ENCODE measurements around the gene RANGAP1. TPM values are rescaled to one million over a fixed set of nuclear protein-coding genes. Genes with fewer than 3 reads are reported as not detected.
"Not testable (repeated sequence)": the region's sequence is repeated elsewhere in the genome, so short reads cannot be mapped to it uniquely, and the experiment has no call there.

The RANGAP1 gene
- total RNA-seq, 2 experiments from 2014 or later, result 108 to 119 TPM

DNA sequence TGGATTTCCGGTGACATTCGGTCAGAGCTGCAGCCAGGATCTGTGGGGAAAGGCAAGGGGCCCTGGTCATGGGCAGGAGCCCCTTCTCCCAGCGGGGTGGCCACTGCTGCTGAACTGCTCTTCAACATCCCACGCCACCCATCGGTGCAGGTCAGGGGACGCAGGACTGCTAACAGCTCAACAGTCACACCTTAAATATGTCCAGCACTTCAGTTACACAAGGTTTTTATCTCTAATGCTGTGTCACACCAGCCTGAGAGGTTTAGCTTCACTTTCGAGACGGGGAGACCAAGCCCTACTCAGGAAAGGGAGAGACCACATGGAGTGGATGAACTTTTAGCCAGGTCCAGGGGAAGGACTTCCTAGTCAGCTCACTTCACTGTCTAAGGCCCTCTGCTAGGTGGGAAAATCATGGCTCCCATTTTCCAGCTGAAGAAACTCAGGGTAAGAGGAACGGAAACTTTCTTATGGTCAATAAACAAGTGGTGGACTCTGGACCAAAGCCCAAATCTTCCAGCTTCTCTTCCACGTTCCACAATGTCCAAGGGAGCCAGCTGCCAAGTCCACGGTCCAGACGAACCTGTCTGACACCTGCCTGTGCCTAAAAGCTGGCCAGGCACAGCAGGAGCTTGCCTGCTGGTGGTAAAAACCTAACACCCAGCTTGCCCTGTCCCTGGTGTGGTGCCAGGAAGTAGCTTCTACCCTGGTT lies 24.3 kb downstream of the RANGAP1 start:
- Histone ChIP-seq H4K20me1 (ENCODE audit: insufficient read depth, low read length) (no peaks in the 10 kb centered on the region), H3K4me3 (ENCODE audit: low read depth, low read length, poor library complexity, severe bottlenecking) (no peak overlapping the region), H3K4me1 (ENCODE audit: insufficient read depth, low read length, poor library complexity, severe bottlenecking) (no peaks in the 10 kb centered on the region), H3K79me2 (ENCODE audit: insufficient read depth, low read depth, low read length) (no peaks in the 10 kb centered on the region), H3K9me3 (ENCODE audit: low read length) (no peaks in the 10 kb centered on the region), H3K9me2 (ENCODE audit: insufficient read depth, low read length) (no peaks in the 10 kb centered on the region), H3K4me2 (ENCODE audit: low read length) (no peak overlapping the region), H3K27ac (ENCODE audit: low read depth, low read length, poor library complexity, severe bottlenecking) (no peak overlapping the region), H2AFZ (ENCODE audit: low read length) (no peak overlapping the region), H3K36me3 (ENCODE audit: insufficient read depth, low read length) (peaks cover 97% of the 10 kb centered on the region)
- BruUV-seq (replicated peaks), result no TSS peak
- POLR2A ChIA-PET, result interaction anchor here (0.5 kb wide), 1 partner anchor 120 kb away, joined by 4 read pairs; the partner anchor contains the start of gene TEF
- no peak for DNase-seq (ENCODE audit: low spot score)
- TF ChIP-seq CTCF (conservative IDR thresholded peaks at IDR 0.05; ENCODE audit: low read length), result no peak
- TF ChIP-seq EZH2phosphoT487 (IDR thresholded peaks at IDR 0.05; ENCODE audit: borderline replicate concordance, low read depth, low read length), result no peak
- intact Hi-C loops (cut with micrococcal nuclease; ENCODE audit: unreplicated experiment), result no loop called here
- CTCF ChIA-PET (ENCODE audit: unreplicated experiment), result no interaction called here

DNA sequence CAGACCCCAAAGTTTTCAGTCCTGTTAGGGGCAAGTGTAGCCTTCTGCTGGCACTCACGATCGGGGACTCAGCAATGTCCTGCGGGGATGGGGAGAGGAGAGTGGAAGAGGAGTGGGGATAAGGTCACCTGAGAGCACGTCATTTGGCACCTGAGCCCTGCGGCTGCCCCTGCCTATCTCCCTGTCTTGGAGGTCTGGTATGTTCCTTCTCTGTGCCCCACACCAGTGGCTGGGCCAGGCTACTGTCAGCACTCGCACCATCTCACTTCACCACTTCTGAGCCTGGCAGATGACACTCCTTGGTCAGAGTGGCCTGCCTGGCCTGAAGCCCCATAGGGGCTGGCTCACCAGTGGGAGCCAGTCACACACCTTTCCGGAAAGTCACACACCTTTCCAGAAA lies 25.1 kb downstream of the RANGAP1 start:
- POLR2A ChIA-PET, result no interaction called here
- BruUV-seq (replicated peaks), result no TSS peak
- no peak overlapping the region for H3K27ac ChIP-seq (ENCODE audit: low read depth, low read length, poor library complexity, severe bottlenecking)
- H3K36me3 ChIP-seq (ENCODE audit: insufficient read depth, low read length), result peaks cover 98% of the 10 kb centered on the region
- CTCF ChIA-PET (ENCODE audit: unreplicated experiment), result no interaction called here
- no peaks in the 10 kb centered on the region for H3K4me1 ChIP-seq (ENCODE audit: insufficient read depth, low read length, poor library complexity, severe bottlenecking)
- no peaks in the 10 kb centered on the region for H4K20me1 ChIP-seq (ENCODE audit: insufficient read depth, low read length)
- H3K79me2 ChIP-seq (ENCODE audit: insufficient read depth, low read depth, low read length), result no peaks in the 10 kb centered on the region
- no peak for DNase-seq (ENCODE audit: low spot score)
- H3K9me3 ChIP-seq (ENCODE audit: low read length), result no peaks in the 10 kb centered on the region
- no peaks in the 10 kb centered on the region for H3K9me2 ChIP-seq (ENCODE audit: insufficient read depth, low read length)
- no peak for TF ChIP-seq CTCF (conservative IDR thresholded peaks at IDR 0.05; ENCODE audit: low read length)
- no peak overlapping the region for H3K4me3 ChIP-seq (ENCODE audit: low read depth, low read length, poor library complexity, severe bottlenecking)
- intact Hi-C loops (cut with micrococcal nuclease; ENCODE audit: unreplicated experiment), result no loop called here
- no peak overlapping the region for H2AFZ ChIP-seq (ENCODE audit: low read length)
- H3K4me2 ChIP-seq (ENCODE audit: low read length), result no peak overlapping the region

GRCh38 chr22:41259756-41260155 lies 26.2 kb downstream of the RANGAP1 start:
- POLR2A ChIA-PET; H3K4me1 ChIP-seq (ENCODE audit: insufficient read depth, low read length, poor library complexity, severe bottlenecking); CTCF ChIA-PET (ENCODE audit: unreplicated experiment); H2AFZ ChIP-seq (ENCODE audit: low read length); H3K4me2 ChIP-seq (ENCODE audit: low read length); H3K9me2 ChIP-seq (ENCODE audit: insufficient read depth, low read length); H3K9me3 ChIP-seq (ENCODE audit: low read length); H3K27ac ChIP-seq (ENCODE audit: low read depth, low read length, poor library complexity, severe bottlenecking); H4K20me1 ChIP-seq (ENCODE audit: insufficient read depth, low read length); H3K79me2 ChIP-seq (ENCODE audit: insufficient read depth, low read depth, low read length); intact Hi-C loops (cut with micrococcal nuclease; ENCODE audit: unreplicated experiment); H3K4me3 ChIP-seq (ENCODE audit: low read depth, low read length, poor library complexity, severe bottlenecking); BruUV-seq (replicated peaks); DNase-seq (ENCODE audit: low spot score): not testable (repeated sequence)
- peaks cover 99% of the 10 kb centered on the region for H3K36me3 ChIP-seq (ENCODE audit: insufficient read depth, low read length)

Data from OCI-LY7 (cell line).